Skin of body (tissue), 2 donors: ENCODE results near the gene VWC2. TPM values are rescaled to one million over a fixed set of nuclear protein-coding genes. Genes with fewer than 3 reads are reported as not detected.

Experiments used
- DNase-seq: peaks from one replicate; lab custom pipeline; 2025; lab: John Stamatoyannopoulos, UW
- total RNA-seq: library from RNA; depleted of rRNA; stranded (reverse); fragments of >200 nt; gene quantifications from one replicate; pipeline ENCODE4 v1.2.3, GENCODE V29; 2014

VWC2 gene
- total RNA-seq: 0.49 TPM

GRCh38 chr7:49773218-49773935, at the start of gene VWC2:
VWC2 (plus strand) TSS chr7:49773638; CDS start chr7:49775436, 1,798 bp downstream.
- DNase-seq: no peak

GRCh38 chr7:49724071-49724470, 49.4 kb upstream of the VWC2 start:
- DNase-seq: no peak

DNA sequence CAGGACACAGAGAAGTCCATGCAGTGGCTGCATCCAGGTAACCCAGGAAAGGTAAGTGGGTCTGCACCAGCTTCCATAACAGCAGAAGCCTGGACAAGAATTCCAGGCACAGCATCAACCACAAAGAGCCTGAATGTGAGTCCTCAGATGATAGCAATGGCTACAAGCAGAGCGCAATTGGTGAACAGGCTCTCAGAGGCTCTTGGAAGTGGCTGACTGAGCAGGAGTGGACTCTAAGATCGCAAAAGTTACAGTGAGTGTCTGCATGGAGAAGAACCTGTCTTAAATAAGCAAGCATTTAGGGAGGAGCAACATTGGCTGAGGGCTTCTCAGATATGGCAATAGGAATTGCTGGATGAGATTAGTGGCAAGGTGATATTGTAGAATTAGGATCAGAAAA, 41.6 kb upstream of the VWC2 start:
- no peak for DNase-seq

GRCh38 chr7:49762666-49763065, 10.8 kb upstream of the VWC2 start:
- DNase-seq: no peak

DNA sequence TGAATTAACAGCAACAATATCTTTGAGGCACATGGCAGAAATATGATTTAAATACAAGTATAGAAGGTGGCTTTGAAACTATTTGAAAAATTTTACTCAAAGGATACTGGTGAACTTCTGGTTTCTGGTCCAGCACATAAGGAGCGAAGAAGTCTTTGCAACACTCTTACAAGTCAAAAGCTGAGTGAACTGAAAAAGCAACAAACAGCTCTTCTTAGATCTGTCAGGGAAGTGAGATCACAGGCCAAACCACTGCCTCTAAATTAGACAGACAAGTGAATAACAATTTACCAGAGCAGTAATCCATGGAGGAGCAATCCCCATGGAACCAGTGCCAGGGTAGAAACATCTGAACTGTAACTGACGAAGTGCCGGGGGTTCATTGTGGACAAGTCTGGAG, 9.6 kb upstream of the VWC2 start:
- no peak for DNase-seq

DNA sequence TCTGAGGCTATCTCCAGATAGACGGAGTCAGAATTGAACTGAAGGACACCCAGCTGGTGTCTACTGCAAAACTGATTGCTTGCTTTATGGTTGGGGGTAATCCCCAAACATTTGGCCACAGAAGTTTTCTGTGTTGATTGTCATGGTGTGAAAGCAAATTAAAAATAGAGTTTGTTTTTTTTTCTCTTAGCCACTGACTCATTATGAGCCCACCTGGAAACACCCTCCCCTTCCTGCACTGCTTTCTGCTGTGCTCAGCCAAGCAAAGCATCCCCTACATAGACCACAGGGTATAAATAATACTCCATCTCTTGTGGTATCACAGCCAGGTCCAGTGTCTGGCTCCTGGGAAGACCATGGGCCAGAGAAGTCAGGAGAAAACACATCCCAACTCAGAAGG, 6.5 kb upstream of the VWC2 start:
- DNase-seq: no peak

GRCh38 chr7:49767719-49768118, 5.7 kb upstream of the VWC2 start:
- no peak for DNase-seq

- DNase-seq: no peak
Observed at GRCh38 chr7:49768254-49768653, 5.2 kb upstream of the VWC2 start.

GRCh38 chr7:49768835-49769234, 4.6 kb upstream of the VWC2 start:
- DNase-seq: no peak

DNA sequence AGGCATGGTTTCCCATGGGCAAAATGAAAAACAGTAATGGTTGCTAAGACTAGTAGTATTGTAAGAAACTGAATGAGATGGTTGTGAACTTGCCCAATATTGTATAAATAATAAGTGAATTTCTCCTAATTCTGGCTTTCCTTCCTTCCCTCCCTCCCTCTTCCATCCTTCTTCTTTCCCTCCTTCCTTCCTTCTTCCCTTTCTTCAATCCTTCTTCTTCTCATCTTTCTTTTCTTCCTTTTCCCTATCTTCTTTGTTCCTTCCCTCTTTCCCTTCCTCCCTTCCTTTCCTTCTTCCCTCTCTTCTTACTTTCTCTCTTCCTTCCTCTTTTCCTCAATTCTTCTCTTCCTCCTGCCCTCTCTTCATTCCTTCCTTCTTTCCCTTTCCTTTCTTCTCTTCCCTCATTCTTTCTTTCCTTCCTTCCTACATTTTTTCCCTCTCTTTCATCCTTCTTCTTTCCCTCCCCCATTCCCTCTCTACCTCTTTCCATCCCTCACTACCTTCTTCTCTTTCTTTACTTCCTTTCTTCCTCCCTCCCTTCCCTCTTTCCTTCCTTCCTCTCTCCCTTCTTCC, 4.1 kb upstream of the VWC2 start:
- no peak for DNase-seq

GRCh38 chr7:49770838-49771237, 2.6 kb upstream of the VWC2 start:
- no peak for DNase-seq

DNA sequence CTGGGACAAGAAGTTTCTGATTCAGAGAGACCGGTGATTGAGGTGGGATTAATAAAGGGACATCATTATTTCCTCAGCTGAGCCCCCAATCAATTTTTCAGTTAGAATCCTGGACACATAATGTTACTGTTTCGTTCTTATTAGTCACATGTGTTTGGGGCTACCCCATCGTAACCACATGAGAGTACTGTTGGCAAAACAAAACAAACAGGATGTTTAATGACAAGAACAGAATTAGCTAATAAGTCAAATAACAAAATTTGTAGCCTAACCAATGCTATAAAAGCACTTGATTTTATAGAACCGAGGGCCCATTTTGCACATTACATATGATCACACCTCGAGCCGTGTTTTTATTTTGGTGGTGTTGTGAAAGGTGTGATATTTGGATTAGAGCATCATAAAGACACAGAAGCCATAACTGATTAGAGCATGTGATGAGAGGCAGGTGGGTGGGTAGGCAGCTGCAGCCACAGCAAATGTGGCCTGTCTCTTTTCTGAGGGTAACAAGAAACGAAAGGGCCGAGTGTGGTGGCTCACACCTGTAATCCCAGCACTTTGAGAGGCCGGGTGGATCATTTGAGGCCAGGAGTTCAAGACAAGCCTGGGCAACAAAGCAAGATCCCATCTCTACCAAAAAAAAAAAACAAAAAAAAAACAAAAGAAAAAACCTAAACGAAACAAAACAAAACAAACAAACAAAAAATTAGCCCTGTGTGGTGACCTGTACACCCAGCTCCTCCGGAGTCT, 1.8 kb upstream of the VWC2 start:
- no peak for DNase-seq

DNA sequence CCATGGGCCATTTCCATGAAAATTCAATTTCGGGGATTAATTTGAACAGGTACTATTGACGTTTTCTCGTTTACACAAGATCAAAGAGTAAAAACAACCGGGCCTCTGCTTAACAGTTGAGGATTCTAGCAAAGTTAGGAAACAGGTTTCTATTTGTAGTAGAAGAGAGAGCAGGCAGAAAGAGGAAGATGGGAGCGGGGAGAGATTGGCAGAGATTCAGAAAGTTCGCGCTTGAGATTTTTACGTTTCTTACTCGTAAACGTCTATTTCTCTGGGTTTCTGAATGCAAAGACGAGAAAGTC, 571 bp upstream of the VWC2 start:
- no peak for DNase-seq

DNA sequence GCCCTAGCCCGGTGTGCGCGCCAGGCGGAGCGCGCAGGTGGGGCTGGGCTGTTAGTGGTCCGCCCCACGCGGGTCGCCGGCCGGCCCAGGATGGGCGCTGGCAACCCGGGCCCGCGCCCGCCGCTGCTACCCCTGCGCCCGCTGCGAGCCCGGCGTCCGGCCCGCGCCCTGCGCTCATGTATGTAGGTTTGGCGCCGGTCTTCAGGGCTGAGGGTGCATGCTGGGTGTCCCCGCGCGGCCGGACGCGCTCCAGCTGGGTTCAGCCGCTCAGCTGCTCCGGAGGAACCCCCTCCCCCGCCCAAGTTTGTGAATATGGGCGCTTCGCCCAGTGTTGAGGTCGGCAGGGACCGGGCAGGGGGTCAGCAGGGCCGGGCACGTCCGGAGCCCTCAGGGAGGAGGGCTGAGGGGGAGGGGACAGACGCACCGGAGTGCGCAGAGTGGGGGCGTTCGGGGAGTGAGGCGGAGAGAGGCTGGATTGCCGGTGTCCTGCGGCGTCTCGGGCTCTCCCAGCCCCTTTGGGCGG, 559 bp downstream of the VWC2 start:
- DNase-seq: no peak

DNA sequence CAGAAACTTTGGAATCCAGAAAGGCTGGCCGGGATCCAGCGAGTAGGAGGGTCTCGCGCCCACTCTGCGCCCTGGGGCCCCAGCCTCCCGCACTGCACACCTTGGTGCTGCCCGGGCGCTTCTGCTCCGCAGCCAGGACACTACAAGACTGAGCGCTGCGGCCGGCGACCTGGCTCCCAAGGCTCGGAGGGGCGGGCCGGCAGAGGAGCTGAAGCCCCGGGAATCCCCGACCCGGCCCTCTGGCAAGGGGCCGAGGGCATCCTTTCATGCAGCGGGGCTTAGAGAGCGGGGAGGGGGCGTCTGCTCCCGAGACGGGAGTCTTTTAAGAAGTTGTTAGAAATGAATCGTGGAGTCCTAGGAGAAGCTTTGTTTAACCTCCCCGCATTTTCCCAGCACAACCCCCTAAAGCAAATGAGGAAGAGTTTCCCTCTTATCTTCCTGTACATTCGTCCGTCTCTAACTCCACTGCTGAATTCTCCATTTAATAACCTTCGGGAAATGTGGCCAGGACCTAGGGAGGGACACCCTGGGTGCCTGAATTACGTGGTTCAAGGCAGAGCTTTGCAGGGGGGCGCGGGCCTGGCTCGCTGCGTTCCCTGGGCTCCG, 1.1 kb downstream of the VWC2 start:
- no peak for DNase-seq

DNA sequence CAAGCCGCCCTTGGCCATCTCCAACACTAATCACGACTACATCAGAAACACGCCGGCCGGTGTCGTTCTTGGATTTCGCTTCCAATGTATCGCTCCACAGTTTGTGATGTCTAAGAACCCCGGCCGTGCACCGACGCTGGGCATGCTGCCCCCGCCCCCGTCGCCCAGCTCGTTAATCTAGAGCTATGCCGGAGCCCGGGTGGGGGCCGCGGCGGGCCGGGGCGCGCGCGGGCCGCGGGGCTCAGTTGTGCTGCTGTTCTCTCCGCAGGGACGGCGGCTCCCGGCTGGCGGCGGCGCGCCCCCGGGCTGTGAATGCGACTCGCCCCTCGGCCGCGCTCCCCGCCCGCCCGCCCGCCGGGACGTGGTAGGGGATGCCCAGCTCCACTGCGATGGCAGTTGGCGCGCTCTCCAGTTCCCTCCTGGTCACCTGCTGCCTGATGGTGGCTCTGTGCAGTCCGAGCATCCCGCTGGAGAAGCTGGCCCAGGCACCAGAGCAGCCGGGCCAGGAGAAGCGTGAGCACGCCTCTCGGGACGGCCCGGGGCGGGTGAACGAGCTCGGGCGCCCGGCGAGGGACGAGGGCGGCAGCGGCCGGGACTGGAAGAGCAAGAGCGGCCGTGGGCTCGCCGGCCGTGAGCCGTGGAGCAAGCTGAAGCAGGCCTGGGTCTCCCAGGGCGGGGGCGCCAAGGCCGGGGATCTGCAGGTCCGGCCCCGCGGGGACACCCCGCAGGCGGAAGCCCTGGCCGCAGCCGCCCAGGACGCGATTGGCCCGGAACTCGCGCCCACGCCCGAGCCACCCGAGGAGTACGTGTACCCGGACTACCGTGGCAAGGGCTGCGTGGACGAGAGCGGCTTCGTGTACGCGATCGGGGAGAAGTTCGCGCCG, 1.9 kb downstream of the VWC2 start:
- no peak for DNase-seq

- no peak for DNase-seq
Observed at GRCh38 chr7:49775949-49776443, 2.6 kb downstream of the VWC2 start.

DNA sequence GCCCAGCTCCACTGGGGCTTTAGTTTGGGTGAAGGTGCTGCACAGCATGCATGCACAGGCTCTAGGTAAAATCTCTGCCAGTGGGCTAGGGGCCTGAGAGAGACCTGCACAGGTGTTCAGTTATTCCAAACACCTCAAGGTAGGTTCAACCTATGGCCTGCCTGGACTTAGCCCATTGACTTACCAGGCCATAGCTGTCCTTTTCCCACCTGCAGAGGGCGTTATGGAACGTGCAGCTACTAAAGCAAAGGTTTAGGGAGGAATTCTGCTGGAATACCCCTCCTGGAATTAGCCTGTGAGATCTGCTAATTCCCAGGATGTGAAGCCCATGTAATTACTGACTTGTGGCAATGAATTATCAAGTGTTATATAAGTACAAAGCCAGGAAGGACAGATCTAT, 3.6 kb downstream of the VWC2 start:
- DNase-seq: no peak

DNA sequence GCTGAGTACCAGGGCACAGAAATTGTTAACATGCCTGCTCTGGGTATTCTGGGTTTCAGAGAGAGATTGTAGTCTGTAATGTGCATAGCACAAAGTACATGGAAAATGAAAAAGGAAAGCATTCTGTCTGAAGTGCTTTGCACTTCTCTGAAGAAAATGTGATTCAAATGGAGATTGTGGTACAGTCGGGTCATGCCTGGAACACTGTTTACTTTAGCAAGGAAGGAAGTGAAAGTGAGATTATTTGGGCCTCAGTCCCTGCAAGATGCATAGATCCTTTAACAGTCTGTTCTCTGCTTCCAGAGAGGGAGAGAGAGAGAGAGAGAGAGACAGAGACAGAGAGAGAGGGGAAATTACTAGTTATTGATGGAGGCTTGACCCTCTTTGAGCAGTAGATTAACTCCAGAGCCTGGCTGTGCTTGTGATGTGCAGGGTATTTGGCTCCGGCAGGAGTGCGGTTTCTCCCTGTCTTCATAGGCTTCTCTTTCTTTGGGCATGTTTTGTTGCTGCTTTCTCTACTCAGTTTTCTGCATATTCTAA, 5.4 kb downstream of the VWC2 start:
- no peak for DNase-seq

- no peak for DNase-seq
Observed at GRCh38 chr7:49780953-49781352, 7.5 kb downstream of the VWC2 start.

- no peak for DNase-seq
Observed at GRCh38 chr7:49781996-49782395, 8.6 kb downstream of the VWC2 start.
